HG02970 (cell line): Measurements from ENCODE around the gene IFNL2.
"Not testable (repeated sequence)": the region's sequence is repeated elsewhere in the genome, so short reads cannot be mapped to it uniquely, and the experiment has no call there.

Source experiments
- ATAC-seq: cut with Tn5 transposase; IDR thresholded peaks from one replicate; pipeline ENCODE4 v1.9.1; 2021; ENCODE audit warnings: mild to moderate bottlenecking, moderate library complexity, moderate number of reproducible peaks; ENCODE audit not compliant: unreplicated experiment, low FRiP score

Gene IFNL2

GRCh38 chr19:39251846-39252245 lies 16.4 kb upstream of the IFNL2 start:
- ATAC-seq = no peak

- no peak for ATAC-seq
These were observed 15.7 kb upstream of the IFNL2 start for GRCh38 chr19:39252458-39252857.

GRCh38 chr19:39253374-39254149 lies 14.6 kb upstream of the IFNL2 start:
- no peak for ATAC-seq

- ATAC-seq = no peak
These were observed 13.5 kb upstream of the IFNL2 start for GRCh38 chr19:39254531-39255345.

GRCh38 chr19:39257227-39257626 lies 11.0 kb upstream of the IFNL2 start:
- no peak for ATAC-seq

- no peak for ATAC-seq
These were observed 6.5 kb upstream of the IFNL2 start for GRCh38 chr19:39261704-39262103.

- no peak for ATAC-seq
These were observed 5.7 kb upstream of the IFNL2 start for GRCh38 chr19:39262496-39262895.

GRCh38 chr19:39263912-39264305 lies 4.3 kb upstream of the IFNL2 start:
- no peak for ATAC-seq

- ATAC-seq = no peak
These were observed 3.6 kb upstream of the IFNL2 start for GRCh38 chr19:39264306-39265290.

- no peak for ATAC-seq
These were observed 2.8 kb upstream of the IFNL2 start for GRCh38 chr19:39265321-39265916.

GRCh38 chr19:39268531-39269223 lies 481 bp downstream of the IFNL2 start:
- not testable (repeated sequence) for ATAC-seq

- not testable (repeated sequence) for ATAC-seq
These were observed 1.2 kb downstream of the IFNL2 start for GRCh38 chr19:39269369-39269768.

- no peak for ATAC-seq
These were observed 2.1 kb downstream of the IFNL2 start for GRCh38 chr19:39270036-39270871.

- ATAC-seq = not testable (repeated sequence)
These were observed 5.7 kb downstream of the IFNL2 start for GRCh38 chr19:39273859-39274258.

- no peak for ATAC-seq
These were observed 7.4 kb downstream of the IFNL2 start for GRCh38 chr19:39275578-39275977.

GRCh38 chr19:39276740-39277139 lies 8.5 kb downstream of the IFNL2 start:
- no peak for ATAC-seq

GRCh38 chr19:39277598-39277997 lies 9.4 kb downstream of the IFNL2 start:
- ATAC-seq = no peak

GRCh38 chr19:39282021-39282420 lies 13.8 kb downstream of the IFNL2 start:
- ATAC-seq = no peak

- ATAC-seq = no peak
These were observed 15.8 kb downstream of the IFNL2 start for GRCh38 chr19:39284032-39284431.
